Measurements from ENCODE around the gene PDE8A.
"Not testable (repeated sequence)": the region's sequence is repeated elsewhere in the genome, so short reads cannot be mapped to it uniquely, and the experiment has no call there.

The PDE8A gene

DNA sequence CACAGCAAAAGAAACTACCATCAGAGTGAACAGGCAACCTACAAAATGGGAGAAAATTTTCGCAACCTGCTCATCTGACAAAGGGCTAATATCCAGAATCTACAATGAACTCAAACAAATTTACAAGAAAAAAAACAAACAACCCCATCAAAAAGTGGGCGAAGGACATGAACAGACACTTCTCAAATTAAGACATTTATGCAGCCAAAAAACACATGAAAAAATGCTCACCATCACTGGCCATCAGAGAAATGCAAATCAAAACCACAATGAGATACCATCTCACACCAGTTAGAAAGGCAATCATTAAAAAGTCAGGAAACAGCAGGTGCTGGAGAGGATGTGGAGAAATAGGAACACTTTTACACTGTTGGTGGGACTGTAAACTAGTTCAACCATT lies 30.1 kb downstream of the PDE8A start:
- not testable (repeated sequence) for DNase-seq

DNA sequence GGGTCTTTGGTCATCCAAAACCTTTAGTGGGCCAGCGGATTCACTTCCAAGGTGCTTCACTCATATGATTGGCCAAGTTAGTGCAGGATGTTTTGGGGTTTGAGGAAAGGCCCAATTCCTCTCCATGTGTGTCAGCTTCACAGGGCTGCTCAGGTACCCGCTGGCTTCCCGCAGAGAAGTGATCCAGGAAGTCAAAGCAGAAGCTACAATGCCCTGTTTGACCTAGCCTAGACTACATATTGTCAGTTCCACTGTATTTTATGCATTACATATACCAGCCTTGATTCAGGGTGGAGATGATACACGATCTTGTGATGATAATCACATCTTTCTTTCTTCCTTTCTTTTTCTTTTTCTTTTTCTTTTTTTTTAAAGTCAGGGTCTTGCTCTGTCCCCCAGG lies 32.1 kb downstream of the PDE8A start:
- DNase-seq, result no peak

DNA sequence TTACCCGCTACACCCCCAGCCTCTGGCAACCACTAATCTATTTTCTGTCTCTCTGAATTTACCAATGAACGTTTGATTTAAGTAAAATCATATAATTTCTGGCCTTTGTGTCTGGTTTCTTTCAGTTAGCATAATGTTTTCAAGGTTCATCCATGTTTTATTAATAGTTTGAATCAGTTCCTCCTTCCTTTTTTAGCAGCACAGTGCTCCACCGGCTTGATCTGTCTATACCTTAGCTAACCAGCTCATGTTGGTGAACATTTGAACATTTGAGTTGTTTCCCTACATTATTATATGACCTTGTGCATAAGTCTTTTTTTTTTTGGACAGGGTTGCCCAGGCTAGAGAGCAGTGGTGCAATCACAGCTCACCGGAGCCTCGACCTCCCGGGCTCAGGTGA lies 33.3 kb downstream of the PDE8A start:
- no peak for DNase-seq

- no peak for DNase-seq
Measured at GRCh38 chr15:85016275-85016674, 34.6 kb downstream of the PDE8A start.

- DNase-seq, result no peak
Measured at GRCh38 chr15:85019815-85020590, 38.3 kb downstream of the PDE8A start.

GRCh38 chr15:85021409-85021808 lies 39.8 kb downstream of the PDE8A start:
- DNase-seq, result no peak

GRCh38 chr15:85022860-85023403 lies 41.3 kb downstream of the PDE8A start:
- DNase-seq, result no peak

- DNase-seq, result no peak
Measured at GRCh38 chr15:85024003-85024402, 42.3 kb downstream of the PDE8A start.

DNA sequence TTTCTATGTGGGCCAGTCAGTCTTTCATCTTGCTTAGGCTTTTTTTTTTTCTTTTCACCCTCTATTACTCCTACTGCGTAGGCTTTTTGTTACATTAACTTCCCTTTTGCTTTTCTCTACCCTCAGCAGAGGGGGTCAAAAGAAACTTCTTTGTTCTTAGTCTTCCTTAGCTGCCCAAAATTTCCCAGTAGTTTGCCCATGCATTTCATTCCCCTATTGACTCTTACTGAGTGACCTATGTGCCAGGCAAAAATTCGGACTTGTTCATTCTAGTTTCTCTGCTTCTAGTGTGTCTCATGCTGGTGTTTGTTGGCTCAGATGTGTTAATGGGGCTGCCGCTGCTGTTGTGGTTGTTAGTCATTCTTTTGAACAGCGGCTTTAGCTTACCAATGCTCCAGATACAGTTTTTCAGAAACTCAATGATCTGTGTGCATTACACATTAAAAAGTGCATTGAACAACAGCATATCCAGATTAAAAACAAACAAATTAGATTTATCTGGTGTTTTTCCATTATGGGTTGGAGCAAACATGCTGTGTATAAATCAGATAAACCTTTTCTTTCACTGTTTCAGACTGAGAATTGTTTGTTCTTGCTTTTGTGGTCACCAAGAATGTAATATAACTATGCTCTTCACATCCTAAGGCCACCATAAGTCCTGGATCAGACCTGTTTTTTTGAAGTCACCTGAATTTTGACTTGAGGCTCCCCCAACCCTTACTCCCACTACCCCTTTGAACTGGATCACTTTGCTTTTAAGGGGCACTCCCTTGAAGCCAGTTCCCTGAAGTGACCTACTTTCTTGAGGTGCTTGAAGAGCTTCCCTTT lies 43.1 kb downstream of the PDE8A start:
- DNase-seq, result no peak

DNA sequence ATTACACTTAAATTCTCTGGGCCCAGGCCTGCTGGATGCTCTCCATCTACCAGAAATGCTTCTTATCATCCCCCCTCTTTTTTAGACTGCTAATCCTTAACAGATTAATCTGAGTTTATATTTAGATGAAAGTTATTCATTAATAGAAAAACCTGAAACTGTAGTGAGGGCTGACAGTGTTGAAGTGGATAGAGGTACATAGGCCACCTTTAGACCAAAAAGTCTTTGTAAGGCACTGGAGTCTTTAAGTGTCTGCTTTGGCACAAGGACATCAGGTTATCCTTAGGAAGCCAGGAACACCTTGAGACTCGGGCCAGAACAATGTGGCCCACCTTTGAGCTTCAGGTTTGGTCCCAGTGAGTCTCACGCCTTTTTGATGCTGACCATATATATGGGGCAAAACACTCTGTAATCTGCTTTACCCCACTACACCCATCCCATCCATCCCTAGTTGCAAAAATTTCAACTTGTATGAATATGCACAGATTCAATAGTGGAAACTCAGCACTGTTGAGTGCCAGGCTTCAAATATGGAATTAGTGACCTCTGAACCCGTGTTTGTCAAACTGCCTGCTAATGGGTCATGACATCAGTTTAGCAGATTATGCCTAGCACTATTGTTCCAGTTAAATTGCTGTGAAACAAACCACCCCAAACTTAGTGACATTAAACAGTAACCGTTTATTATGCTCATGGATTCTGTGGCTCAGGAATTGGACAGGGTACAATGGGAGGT lies 44.0 kb downstream of the PDE8A start:
- no peak for DNase-seq

DNA sequence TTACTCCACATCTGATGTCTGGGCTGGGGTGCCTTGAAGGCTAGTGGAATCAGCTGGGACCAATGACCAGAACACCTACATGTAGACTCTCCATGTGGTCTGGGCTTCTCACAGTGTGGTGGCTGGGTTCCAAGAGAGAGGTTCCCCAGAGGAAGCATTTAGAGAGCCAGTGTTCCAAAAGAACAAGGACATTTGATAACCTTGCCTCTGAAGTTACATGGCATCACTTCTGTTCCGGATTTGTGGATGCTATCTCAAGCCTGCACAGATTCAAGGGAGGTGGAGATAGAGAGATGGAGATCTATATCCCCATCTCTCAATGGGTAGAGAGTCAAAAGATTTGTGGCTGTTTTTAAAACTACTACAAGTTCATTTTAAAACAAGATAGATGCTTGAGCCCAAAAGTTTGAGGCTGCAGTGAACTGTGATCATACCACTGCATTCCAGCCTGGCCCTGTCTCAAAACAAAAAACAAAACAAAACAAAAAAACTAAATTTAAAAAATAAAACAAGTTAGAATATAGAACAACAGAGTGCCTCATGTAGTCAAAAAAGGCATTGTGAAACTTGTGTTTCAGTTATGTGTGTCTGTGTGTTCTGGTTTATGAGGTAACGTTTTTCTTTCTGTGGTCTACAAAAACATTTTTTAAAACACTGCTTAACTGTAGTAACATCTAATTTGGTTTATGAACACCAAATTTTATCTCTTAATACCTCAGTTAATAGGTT lies 44.8 kb downstream of the PDE8A start:
- DNase-seq, result no peak

DNA sequence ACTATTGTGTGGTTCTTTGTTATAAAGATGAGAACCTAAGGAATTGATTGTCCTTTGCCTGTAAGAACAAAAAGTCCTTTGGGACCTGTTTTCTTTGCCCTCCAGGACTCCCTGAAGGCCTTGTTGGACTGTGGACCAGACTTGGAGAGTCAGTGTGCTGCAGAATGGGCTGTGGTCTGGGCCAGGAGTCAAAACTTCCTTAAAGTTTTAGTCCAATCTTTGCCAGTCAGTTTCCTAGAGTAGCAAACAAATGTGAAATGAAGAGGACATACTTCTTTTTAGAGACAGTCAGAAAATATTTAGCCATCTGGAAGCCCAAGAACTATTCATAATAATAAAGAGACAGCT lies 45.4 kb downstream of the PDE8A start:
- no peak for DNase-seq

GRCh38 chr15:85027421-85027820 lies 45.8 kb downstream of the PDE8A start:
- no peak for DNase-seq

DNA sequence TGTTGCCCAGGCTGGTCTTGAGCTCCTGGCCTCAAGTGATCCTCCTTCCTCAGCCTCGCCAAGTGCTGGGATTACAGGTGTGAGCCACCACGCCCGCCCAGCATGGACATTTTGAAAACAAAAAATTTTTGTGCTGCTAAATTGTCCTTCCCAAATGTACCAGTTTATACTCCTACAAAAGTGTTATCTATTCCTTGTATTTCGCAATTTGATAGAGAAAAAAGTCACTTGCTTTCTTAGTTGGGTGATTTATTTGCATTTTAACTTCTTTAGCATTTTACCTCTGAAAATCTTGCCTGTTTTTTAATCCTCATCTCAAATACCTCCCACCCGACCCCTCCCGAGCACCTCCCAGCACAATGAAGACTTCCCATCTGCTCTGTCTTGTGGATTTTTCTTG lies 46.8 kb downstream of the PDE8A start:
- no peak for DNase-seq

- no peak for DNase-seq
Measured at GRCh38 chr15:85029221-85029620, 47.6 kb downstream of the PDE8A start.

GRCh38 chr15:85030301-85030929 lies 48.8 kb downstream of the PDE8A start:
- DNase-seq, result no peak

DNA sequence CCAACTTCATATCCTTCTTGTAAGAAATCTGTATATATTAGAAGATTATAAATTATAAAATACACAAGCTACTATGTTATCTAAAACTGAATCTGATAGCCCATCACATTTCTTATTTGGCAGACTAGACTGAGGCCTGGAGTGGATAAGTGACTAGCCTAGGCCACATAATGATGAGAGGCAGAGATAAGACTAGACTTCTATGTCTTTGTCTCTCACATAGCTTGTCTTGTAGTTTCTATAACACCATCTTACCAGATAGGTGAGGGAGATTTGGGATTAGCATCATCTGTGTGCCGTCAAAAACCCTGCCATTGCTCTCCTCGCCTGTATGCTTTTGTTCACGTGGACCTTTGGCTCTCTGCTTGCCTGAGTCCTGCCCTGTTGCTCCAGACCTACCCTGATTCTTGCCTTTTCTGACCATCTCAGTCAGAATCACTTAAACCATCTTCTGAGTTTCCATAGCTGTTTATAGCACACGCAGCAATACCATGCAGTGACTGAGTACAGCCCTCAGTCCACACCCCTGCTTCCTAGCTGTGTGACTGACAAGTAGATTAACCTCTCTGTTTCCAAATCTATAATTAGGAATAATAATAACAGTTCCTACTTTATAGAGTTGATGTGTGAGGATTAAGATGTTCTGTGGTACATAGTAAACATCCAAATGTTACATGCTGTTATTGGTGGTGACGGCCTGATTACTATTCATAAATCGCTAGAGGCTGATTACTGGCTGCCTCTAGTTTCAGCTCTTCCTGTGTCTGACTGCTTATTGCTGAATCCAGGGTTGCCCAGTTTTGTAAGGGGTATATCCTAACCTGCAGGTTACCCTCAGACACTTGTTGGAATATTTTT lies 49.7 kb downstream of the PDE8A start:
- DNase-seq, result no peak

GRCh38 chr15:85031944-85032558 lies 50.4 kb downstream of the PDE8A start:
- DNase-seq, result no peak

DNA sequence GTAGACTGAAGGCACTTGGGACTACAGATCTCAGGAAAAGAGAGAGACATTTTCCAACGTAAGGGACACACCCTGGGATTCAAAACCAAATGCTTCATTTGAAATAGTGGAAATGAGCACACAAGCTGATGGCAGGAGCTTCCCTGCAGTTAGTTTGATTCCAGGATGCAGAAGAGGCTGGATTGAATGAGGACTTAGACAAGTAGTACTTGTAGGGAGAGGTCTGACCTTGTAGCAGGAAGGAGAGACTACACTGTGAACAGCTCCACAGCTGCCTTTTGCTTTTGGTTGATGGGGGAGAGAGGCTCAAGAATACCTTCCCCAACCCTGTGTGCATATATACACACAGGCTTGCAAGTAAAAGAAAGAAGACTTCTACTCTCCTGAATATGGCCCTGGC lies 51.5 kb downstream of the PDE8A start:
- DNase-seq, result no peak

DNA sequence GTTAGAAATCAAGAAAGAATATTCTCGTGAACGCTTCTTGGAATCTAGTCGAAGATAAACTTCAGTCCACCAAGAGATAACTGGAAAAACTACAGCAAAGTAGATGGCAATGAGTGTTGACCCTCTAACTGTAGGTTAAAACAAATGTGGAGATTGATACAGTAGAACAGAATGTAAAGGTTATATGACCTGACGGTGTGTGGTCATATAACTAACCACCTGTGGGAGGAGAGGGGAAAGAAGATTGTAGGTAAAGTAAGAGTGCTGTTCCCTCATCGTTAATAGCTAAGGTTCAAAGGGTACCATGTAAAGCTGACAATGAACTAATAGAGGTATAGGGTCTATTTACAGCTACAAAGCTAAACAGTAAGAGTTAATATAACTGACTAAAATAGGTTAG lies 52.6 kb downstream of the PDE8A start:
- no peak for DNase-seq

GRCh38 chr15:85035980-85036379 lies 54.3 kb downstream of the PDE8A start:
- no peak for DNase-seq
